MM.1S (cell line): ENCODE measurements around the gene YOD1.

Experiments used
- DNase-seq: peaks from one replicate; pipeline ENCODE4 v3.0.0-alpha.2; 2015
- H2AFZ ChIP-seq: fragments of 300-600 bp; sonication (generic); 2 replicates; pipeline ENCODE4 v1.6.0; 2016; ENCODE audit warnings: antibody characterized with exemption, low read length
- H3F3A ChIP-seq: fragments of 300-600 bp; sonication (generic); 2 replicates; pipeline ENCODE4 v1.6.1; 2016; ENCODE audit warnings: mild to moderate bottlenecking, antibody characterized with exemption, low read length, moderate library complexity, mixed read lengths; ENCODE audit not compliant: insufficient read depth
- H3K27ac ChIP-seq: fragments of 300-600 bp; sonication (generic); 2 replicates; pipeline ENCODE4 v1.5.1; 2016; ENCODE audit warnings: mild to moderate bottlenecking, low read length
- H3K27me3 ChIP-seq: fragments of 300-600 bp; sonication (generic); replicated peaks from 2 replicates; pipeline ENCODE4 v1.6.0; 2016; ENCODE audit warnings: low read length; ENCODE audit not compliant: insufficient read depth
- H3K36me3 ChIP-seq: fragments of 300-600 bp; sonication (generic); replicated peaks from 2 replicates; pipeline ENCODE4 v1.6.1; 2016; ENCODE audit warnings: mild to moderate bottlenecking, low read length, mixed read lengths; ENCODE audit not compliant: insufficient read depth
- H3K4me1 ChIP-seq: fragments of 300-600 bp; sonication (generic); 2 replicates; pipeline ENCODE4 v1.6.1; 2016; ENCODE audit warnings: low read length, mixed read lengths
- H3K4me2 ChIP-seq: fragments of 300-600 bp; sonication (generic); 2 replicates; pipeline ENCODE4 v1.6.0; 2016; ENCODE audit warnings: low read depth, low read length
- H3K4me3 ChIP-seq: fragments of 300-600 bp; sonication (generic); 2 replicates; pipeline ENCODE4 v1.5.1; 2016; ENCODE audit warnings: low read length, mixed read lengths
- H3K79me2 ChIP-seq: fragments of 300-600 bp; sonication (generic); 2 replicates; pipeline ENCODE4 v1.6.1; 2016; ENCODE audit warnings: mixed run types, low read length, mixed read lengths
- H3K9ac ChIP-seq: fragments of 300-600 bp; sonication (generic); 2 replicates; pipeline ENCODE4 v1.6.1; 2016; ENCODE audit warnings: low read length, mixed read lengths
- H3K9me2 ChIP-seq: fragments of 300-600 bp; sonication (generic); replicated peaks from 2 replicates; pipeline ENCODE4 v1.6.1; 2016; ENCODE audit warnings: mild to moderate bottlenecking, low read length, mixed read lengths; ENCODE audit not compliant: insufficient read depth
- H3K9me3 ChIP-seq: fragments of 300-600 bp; sonication (generic); replicated peaks from 2 replicates; pipeline ENCODE4 v1.6.1; 2016; ENCODE audit warnings: mild to moderate bottlenecking, low read length, mixed read lengths; ENCODE audit not compliant: insufficient read depth
- H4K20me1 ChIP-seq: fragments of 300-600 bp; sonication (generic); 2 replicates; pipeline ENCODE4 v1.6.1; 2016; ENCODE audit warnings: mild to moderate bottlenecking, low read length, moderate library complexity, mixed read lengths; ENCODE audit not compliant: insufficient read depth
- CTCF ChIP-seq: fragments of 300-600 bp; sonication (generic); IDR thresholded peaks from 2 replicates; pipeline ENCODE4 v1.5.1; 2016; ENCODE audit warnings: antibody characterized with exemption, low read length, mixed read lengths
- EZH2 ChIP-seq: fragments of 300-600 bp; sonication (generic); optimal IDR thresholded peaks from 2 replicates; pipeline ENCODE3; 2017; ENCODE audit warnings: low read depth, mild to moderate bottlenecking, antibody characterized with exemption, low read length, mixed read lengths
- EZH2phosphoT487 ChIP-seq: fragments of 300-600 bp; sonication (generic); IDR thresholded peaks from 2 replicates; pipeline ENCODE4 v1.6.1; 2018; ENCODE audit warnings: antibody characterized with exemption, low read length

Gene YOD1

GRCh38 chr1:207054491-207054890 lies 3.5 kb upstream of the YOD1 start:
- peak; percentile 35 for DNase-seq
- H3K4me3 ChIP-seq, result peak overlapping the region; percentile 1; the same call in 1 of the 2 replicates

GRCh38 chr1:207052911-207053769 lies 2.1 kb upstream of the YOD1 start, which contains the start of gene PFKFB2:
TSS of gene PFKFB2 (plus strand) at chr1:207053275. CDS start at chr1:207054718, 1,443 bp downstream.
- TF ChIP-seq EZH2, result no peak
- no peak for TF ChIP-seq EZH2phosphoT487
- peak; percentile 24 for TF ChIP-seq CTCF
- peaks cover 27% of the 10 kb centered on the region for H3K79me2 ChIP-seq
- peak within 1 kb of the TSS; percentile 74 for H3K27ac ChIP-seq
- H3K36me3 ChIP-seq, result peaks cover 8% of the 10 kb centered on the region; the same call in 1 of the 2 replicates
- peaks cover 31% of the 10 kb centered on the region for H3K4me1 ChIP-seq
- peaks cover 40% of the 10 kb centered on the region for H3F3A ChIP-seq
- no peaks in the 10 kb centered on the region for H3K9me2 ChIP-seq
- H3K9ac ChIP-seq, result peak within 1 kb of the TSS; percentile 77
- no peaks in the 10 kb centered on the region for H3K27me3 ChIP-seq
- H4K20me1 ChIP-seq, result no peaks in the 10 kb centered on the region
- DNase-seq, result peak; percentile 98
- H3K4me2 ChIP-seq, result peak within 1 kb of the TSS; percentile 89
- H3K4me3 ChIP-seq, result peak within 1 kb of the TSS; percentile 84
- no peaks in the 10 kb centered on the region for H3K9me3 ChIP-seq
- H2AFZ ChIP-seq, result peak within 1 kb of the TSS; percentile 94

More at GRCh38 chr1:207054491-207054890, 3.5 kb upstream of the YOD1 start:
- H3K36me3 ChIP-seq, result 0 out of 2 replicates have a peak, but pooled peaks cover under 1% of the 10 kb centered on the region
- no peaks in the 10 kb centered on the region for H3K27me3 ChIP-seq
- peak overlapping the region; percentile 41 for H3K4me2 ChIP-seq
- H2AFZ ChIP-seq, result peak overlapping the region; percentile 3; the same call in 1 of the 2 replicates
- peaks cover 13% of the 10 kb centered on the region for H3K79me2 ChIP-seq
- peaks cover 52% of the 10 kb centered on the region for H3F3A ChIP-seq
- no peaks in the 10 kb centered on the region for H3K9me2 ChIP-seq
- TF ChIP-seq CTCF (no peak), EZH2 (no peak), EZH2phosphoT487 (no peak)
- no peaks in the 10 kb centered on the region for H4K20me1 ChIP-seq
- H3K4me1 ChIP-seq, result peaks cover 38% of the 10 kb centered on the region
- peak overlapping the region; percentile 8; the same call in 1 of the 2 replicates for H3K9ac ChIP-seq
- H3K27ac ChIP-seq, result peak overlapping the region; percentile 19; the same call in 1 of the 2 replicates
- no peaks in the 10 kb centered on the region for H3K9me3 ChIP-seq

GRCh38 chr1:207050480-207051190 lies 373 bp downstream of the YOD1 start:
- DNase-seq, result peak; percentile 99
- Histone ChIP-seq H3K4me2 (peak overlapping the region; percentile 69), H3K79me2 (peaks cover 52% of the 10 kb centered on the region), H3K9me3 (no peaks in the 10 kb centered on the region), H3K9me2 (no peaks in the 10 kb centered on the region), H3K4me3 (peak overlapping the region; percentile 94), H2AFZ (peak overlapping the region; percentile 83), H3K36me3 (peaks cover 9% of the 10 kb centered on the region; the same call in 1 of the 2 replicates), H3K9ac (peak overlapping the region; percentile 82), H3K27me3 (no peaks in the 10 kb centered on the region), H4K20me1 (no peaks in the 10 kb centered on the region), H3F3A (peaks cover 38% of the 10 kb centered on the region), H3K4me1 (peaks cover 33% of the 10 kb centered on the region), H3K27ac (peak overlapping the region; percentile 50)
- no peak for TF ChIP-seq CTCF
- TF ChIP-seq EZH2, result no peak
- TF ChIP-seq EZH2phosphoT487, result no peak
